HCT116 (cell line): Measurements from ENCODE around the gene RASL10A.

Source experiments
- CBX3 ChIP-seq: IDR thresholded peaks from 2 replicates; pipeline ENCODE4 v1.6.1; 2012; ENCODE audit warnings: low read depth
- CEBPB ChIP-seq: IDR thresholded peaks from 2 replicates; pipeline ENCODE4 v1.6.1; 2012; ENCODE audit warnings: low read depth
- EZH2 ChIP-seq: fragments of 200-600 bp; sonication (generic); IDR thresholded peaks from 2 replicates; pipeline ENCODE4 v1.6.1; 2017; ENCODE audit warnings: antibody characterized with exemption, mixed run types
- EZH2phosphoT487 ChIP-seq: fragments of 200-600 bp; IDR thresholded peaks from 2 replicates; pipeline ENCODE4 v1.6.1; 2018; ENCODE audit warnings: antibody characterized with exemption, borderline replicate concordance
- MAX ChIP-seq: IDR thresholded peaks from 2 replicates; pipeline ENCODE4 v1.6.1; 2012
- POLR2A ChIP-seq: IDR thresholded peaks from 2 replicates; pipeline ENCODE4 v1.7.0; 2011; ENCODE audit warnings: borderline replicate concordance; ENCODE audit not compliant: insufficient read depth, insufficient read length; ENCODE audit errors: extremely low read depth
- POLR2AphosphoS5 ChIP-seq: IDR thresholded peaks from 2 replicates; pipeline ENCODE4 v1.6.1; 2011; ENCODE audit warnings: mild to moderate bottlenecking, low read depth, low read length, moderate library complexity
- RAD21 ChIP-seq: IDR thresholded peaks from 2 replicates; pipeline ENCODE4 v1.6.1; 2012; ENCODE audit warnings: low read depth, mild to moderate bottlenecking
- SIN3A ChIP-seq: IDR thresholded peaks from 2 replicates; pipeline ENCODE4 v1.6.1; 2012; ENCODE audit warnings: low read depth
- SP1 ChIP-seq: IDR thresholded peaks from 2 replicates; pipeline ENCODE4 v1.6.1; 2012; ENCODE audit warnings: low read depth
- SRF ChIP-seq: IDR thresholded peaks from 2 replicates; pipeline ENCODE4 v1.6.1; 2012; ENCODE audit warnings: low read depth
- YY1 ChIP-seq: IDR thresholded peaks from 2 replicates; pipeline ENCODE4 v1.6.1; 2011; ENCODE audit warnings: low read length, low read depth, moderate library complexity, mild to moderate bottlenecking; ENCODE audit not compliant: insufficient replicate concordance; ENCODE audit errors: extremely low read depth
- ZFX ChIP-seq: fragments of 450-650 bp; IDR thresholded peaks from 2 replicates; pipeline ENCODE4 v1.6.1; 2017
- TF ChIP-seq, protein P1 (sequence below), 3 experiments: fragments of 200-600 bp in 1 of 3; sonication (generic) in 1 of 3; IDR thresholded peaks in 2 of 3; conservative IDR thresholded peaks in 1 of 3; 2 replicates each; pipeline ENCODE4 v1.5.1; 2012 to 2017; ENCODE audit warnings: low read depth in 2 of 3, low read length in 2 of 3, antibody characterized with exemption in 1 of 3, borderline replicate concordance in 1 of 3, control low read depth in 1 of 3, mild to moderate bottlenecking in 1 of 3, mixed read lengths in 1 of 3, mixed run types in 1 of 3, moderate library complexity in 1 of 3; ENCODE audit not compliant: insufficient read depth in 1 of 3

- TF ChIP-seq, protein P1, sequence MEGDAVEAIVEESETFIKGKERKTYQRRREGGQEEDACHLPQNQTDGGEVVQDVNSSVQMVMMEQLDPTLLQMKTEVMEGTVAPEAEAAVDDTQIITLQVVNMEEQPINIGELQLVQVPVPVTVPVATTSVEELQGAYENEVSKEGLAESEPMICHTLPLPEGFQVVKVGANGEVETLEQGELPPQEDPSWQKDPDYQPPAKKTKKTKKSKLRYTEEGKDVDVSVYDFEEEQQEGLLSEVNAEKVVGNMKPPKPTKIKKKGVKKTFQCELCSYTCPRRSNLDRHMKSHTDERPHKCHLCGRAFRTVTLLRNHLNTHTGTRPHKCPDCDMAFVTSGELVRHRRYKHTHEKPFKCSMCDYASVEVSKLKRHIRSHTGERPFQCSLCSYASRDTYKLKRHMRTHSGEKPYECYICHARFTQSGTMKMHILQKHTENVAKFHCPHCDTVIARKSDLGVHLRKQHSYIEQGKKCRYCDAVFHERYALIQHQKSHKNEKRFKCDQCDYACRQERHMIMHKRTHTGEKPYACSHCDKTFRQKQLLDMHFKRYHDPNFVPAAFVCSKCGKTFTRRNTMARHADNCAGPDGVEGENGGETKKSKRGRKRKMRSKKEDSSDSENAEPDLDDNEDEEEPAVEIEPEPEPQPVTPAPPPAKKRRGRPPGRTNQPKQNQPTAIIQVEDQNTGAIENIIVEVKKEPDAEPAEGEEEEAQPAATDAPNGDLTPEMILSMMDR (IDR thresholded peaks at IDR 0.05 in 2 of 3, conservative IDR thresholded peaks at IDR 0.05 in 1 of 3; ENCODE audit: borderline replicate concordance in 1 of 3, insufficient read depth in 1 of 3, low read depth in 2 of 3, low read length in 2 of 3): no peak
- TF ChIP-seq EZH2phosphoT487 (no peak), MAX (no peak), EZH2 (no peak), POLR2A (no peak), CEBPB (no peak), POLR2AphosphoS5 (no peak), SRF (no peak), SIN3A (no peak), CBX3 (no peak), SP1 (no peak), YY1 (no peak), RAD21 (no peak), ZFX (no peak)
These were observed 11.0 kb upstream of the RASL10A start for GRCh38 chr22:29326481-29326880.
